ENCODE measurements around the gene SERPINA12. TPM values are rescaled to one million over a fixed set of nuclear protein-coding genes. Genes with fewer than 3 reads are reported as not detected.

Gene SERPINA12
- polyA plus RNA-seq, 1 donor from 2014 or later, result not detected

DNA sequence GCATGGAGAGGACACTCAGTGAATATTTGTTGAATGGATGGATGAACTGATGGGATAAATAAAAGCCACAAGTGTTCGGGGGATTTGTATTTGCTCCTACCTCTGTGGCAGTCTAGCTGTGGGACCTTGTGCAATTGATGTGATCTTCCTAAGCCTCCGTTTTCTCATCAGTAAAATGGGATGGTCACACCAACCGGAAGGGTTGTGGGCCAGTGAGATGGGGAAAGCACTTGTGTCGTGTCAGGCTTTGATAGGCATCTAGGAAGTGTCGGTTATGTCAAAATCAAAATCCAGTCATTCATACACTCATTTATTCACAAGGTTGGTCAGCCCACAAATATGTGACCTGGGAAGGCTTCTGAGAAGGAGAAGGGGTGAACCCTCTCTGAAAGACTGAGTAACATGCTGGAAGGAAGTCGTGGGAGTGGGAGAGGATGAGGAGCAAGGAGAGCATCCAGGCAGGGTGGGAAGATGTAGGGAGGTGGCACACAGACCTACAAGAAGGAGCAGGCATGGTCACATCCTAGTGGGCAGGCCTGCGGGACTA is 25.5 kb downstream of the SERPINA12 start:
- Histone ChIP-seq H3K9ac (ENCODE audit: low read length) (no peak overlapping the region), H3K9me3 (ENCODE audit: low read length) (peaks cover 2% of the 10 kb centered on the region), H3K79me2 (replicated peaks; ENCODE audit: insufficient read depth, low read length) (no peaks in the 10 kb centered on the region), H3K27me3 (ENCODE audit: insufficient read depth, low read depth, low read length) (no peaks in the 10 kb centered on the region), H3F3A (ENCODE audit: insufficient read depth, low read length, poor library complexity, severe bottlenecking) (no peaks in the 10 kb centered on the region), H3K9me2 (ENCODE audit: insufficient read depth, low read length) (no peaks in the 10 kb centered on the region), H3K27ac (ENCODE audit: low read length) (no peak overlapping the region), H3K4me2 (ENCODE audit: low read length) (no peak overlapping the region), H3K4me3 (ENCODE audit: low read length) (no peak overlapping the region), H3K36me3 (ENCODE audit: insufficient read depth, low read length) (no peaks in the 10 kb centered on the region), H4K20me1 (ENCODE audit: insufficient read depth) (no peaks in the 10 kb centered on the region), H2AFZ (ENCODE audit: low read depth, low read length) (no peak overlapping the region)
- no peak for TF ChIP-seq MXI1 (conservative IDR thresholded peaks at IDR 0.05; ENCODE audit: poor library complexity, severe bottlenecking)
- no peak for TF ChIP-seq EZH2 (IDR thresholded peaks at IDR 0.05; ENCODE audit: borderline replicate concordance, insufficient read depth, low read length, poor library complexity, severe bottlenecking)
- TF ChIP-seq, protein P1, sequence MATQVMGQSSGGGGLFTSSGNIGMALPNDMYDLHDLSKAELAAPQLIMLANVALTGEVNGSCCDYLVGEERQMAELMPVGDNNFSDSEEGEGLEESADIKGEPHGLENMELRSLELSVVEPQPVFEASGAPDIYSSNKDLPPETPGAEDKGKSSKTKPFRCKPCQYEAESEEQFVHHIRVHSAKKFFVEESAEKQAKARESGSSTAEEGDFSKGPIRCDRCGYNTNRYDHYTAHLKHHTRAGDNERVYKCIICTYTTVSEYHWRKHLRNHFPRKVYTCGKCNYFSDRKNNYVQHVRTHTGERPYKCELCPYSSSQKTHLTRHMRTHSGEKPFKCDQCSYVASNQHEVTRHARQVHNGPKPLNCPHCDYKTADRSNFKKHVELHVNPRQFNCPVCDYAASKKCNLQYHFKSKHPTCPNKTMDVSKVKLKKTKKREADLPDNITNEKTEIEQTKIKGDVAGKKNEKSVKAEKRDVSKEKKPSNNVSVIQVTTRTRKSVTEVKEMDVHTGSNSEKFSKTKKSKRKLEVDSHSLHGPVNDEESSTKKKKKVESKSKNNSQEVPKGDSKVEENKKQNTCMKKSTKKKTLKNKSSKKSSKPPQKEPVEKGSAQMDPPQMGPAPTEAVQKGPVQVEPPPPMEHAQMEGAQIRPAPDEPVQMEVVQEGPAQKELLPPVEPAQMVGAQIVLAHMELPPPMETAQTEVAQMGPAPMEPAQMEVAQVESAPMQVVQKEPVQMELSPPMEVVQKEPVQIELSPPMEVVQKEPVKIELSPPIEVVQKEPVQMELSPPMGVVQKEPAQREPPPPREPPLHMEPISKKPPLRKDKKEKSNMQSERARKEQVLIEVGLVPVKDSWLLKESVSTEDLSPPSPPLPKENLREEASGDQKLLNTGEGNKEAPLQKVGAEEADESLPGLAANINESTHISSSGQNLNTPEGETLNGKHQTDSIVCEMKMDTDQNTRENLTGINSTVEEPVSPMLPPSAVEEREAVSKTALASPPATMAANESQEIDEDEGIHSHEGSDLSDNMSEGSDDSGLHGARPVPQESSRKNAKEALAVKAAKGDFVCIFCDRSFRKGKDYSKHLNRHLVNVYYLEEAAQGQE (IDR thresholded peaks at IDR 0.05; ENCODE audit: borderline replicate concordance), result no peak
- no peak for TF ChIP-seq SMC3 (conservative IDR thresholded peaks at IDR 0.05; ENCODE audit: poor library complexity)
- no peak for TF ChIP-seq POLR2AphosphoS5 (IDR thresholded peaks at IDR 0.05)
- no peak for TF ChIP-seq EP300 (conservative IDR thresholded peaks at IDR 0.05; ENCODE audit: poor library complexity, severe bottlenecking)
- TF ChIP-seq, protein P2, sequence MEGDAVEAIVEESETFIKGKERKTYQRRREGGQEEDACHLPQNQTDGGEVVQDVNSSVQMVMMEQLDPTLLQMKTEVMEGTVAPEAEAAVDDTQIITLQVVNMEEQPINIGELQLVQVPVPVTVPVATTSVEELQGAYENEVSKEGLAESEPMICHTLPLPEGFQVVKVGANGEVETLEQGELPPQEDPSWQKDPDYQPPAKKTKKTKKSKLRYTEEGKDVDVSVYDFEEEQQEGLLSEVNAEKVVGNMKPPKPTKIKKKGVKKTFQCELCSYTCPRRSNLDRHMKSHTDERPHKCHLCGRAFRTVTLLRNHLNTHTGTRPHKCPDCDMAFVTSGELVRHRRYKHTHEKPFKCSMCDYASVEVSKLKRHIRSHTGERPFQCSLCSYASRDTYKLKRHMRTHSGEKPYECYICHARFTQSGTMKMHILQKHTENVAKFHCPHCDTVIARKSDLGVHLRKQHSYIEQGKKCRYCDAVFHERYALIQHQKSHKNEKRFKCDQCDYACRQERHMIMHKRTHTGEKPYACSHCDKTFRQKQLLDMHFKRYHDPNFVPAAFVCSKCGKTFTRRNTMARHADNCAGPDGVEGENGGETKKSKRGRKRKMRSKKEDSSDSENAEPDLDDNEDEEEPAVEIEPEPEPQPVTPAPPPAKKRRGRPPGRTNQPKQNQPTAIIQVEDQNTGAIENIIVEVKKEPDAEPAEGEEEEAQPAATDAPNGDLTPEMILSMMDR (IDR thresholded peaks at IDR 0.05; ENCODE audit: poor library complexity, severe bottlenecking), result no peak
- no peak for TF ChIP-seq RAD21 (conservative IDR thresholded peaks at IDR 0.05)
- TF ChIP-seq TAF1 (IDR thresholded peaks at IDR 0.05; ENCODE audit: low read depth), result no peak

DNA sequence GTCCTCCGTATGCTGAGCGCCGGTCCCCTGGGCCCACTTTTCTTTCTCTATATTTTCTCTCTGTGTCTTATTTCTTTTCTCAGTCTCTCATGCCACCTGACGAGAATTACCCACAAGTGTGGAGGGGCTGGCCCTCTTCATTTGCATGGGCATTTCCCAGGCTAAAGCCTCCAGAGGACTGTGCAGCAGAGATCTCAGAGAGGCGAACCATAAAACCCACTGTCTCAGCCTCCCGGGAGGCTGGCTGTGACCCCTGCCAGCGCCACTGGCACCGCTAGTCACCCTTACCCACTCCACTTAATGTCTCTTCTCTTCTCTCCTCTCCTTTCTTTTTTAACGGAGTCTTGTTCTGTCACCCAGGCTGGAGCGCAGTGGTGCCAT is 26.2 kb downstream of the SERPINA12 start:
- no peak overlapping the region for H3K9ac ChIP-seq (ENCODE audit: low read length)
- no peak overlapping the region for H3K4me3 ChIP-seq (ENCODE audit: low read length)
- no peak overlapping the region for H3K4me2 ChIP-seq (ENCODE audit: low read length)
- H3K79me2 ChIP-seq (replicated peaks; ENCODE audit: insufficient read depth, low read length), result no peaks in the 10 kb centered on the region
- no peaks in the 10 kb centered on the region for H3K36me3 ChIP-seq (ENCODE audit: insufficient read depth, low read length)
- H3K27me3 ChIP-seq (ENCODE audit: insufficient read depth, low read depth, low read length), result no peaks in the 10 kb centered on the region
- no peak overlapping the region for H3K27ac ChIP-seq (ENCODE audit: low read length)
- no peak overlapping the region for H2AFZ ChIP-seq (ENCODE audit: low read depth, low read length)
- H3K9me2 ChIP-seq (ENCODE audit: insufficient read depth, low read length), result no peaks in the 10 kb centered on the region
- TF ChIP-seq RAD21 (conservative IDR thresholded peaks at IDR 0.05) (no peak), EZH2 (IDR thresholded peaks at IDR 0.05; ENCODE audit: borderline replicate concordance, insufficient read depth, low read length, poor library complexity, severe bottlenecking) (no peak), TAF1 (IDR thresholded peaks at IDR 0.05; ENCODE audit: low read depth) (no peak), SMC3 (conservative IDR thresholded peaks at IDR 0.05; ENCODE audit: poor library complexity) (no peak), EP300 (conservative IDR thresholded peaks at IDR 0.05; ENCODE audit: poor library complexity, severe bottlenecking) (no peak), MXI1 (conservative IDR thresholded peaks at IDR 0.05; ENCODE audit: poor library complexity, severe bottlenecking) (no peak), POLR2AphosphoS5 (IDR thresholded peaks at IDR 0.05) (no peak)
- TF ChIP-seq, protein P1 (IDR thresholded peaks at IDR 0.05; ENCODE audit: borderline replicate concordance), result no peak
- TF ChIP-seq, protein P2 (IDR thresholded peaks at IDR 0.05; ENCODE audit: poor library complexity, severe bottlenecking), result no peak
- H3K9me3 ChIP-seq (ENCODE audit: low read length), result peaks cover 4% of the 10 kb centered on the region
- H4K20me1 ChIP-seq (ENCODE audit: insufficient read depth), result no peaks in the 10 kb centered on the region
- no peaks in the 10 kb centered on the region for H3F3A ChIP-seq (ENCODE audit: insufficient read depth, low read length, poor library complexity, severe bottlenecking)

Data from neural cell (in vitro differentiated cells).